ENCODE measurements around the gene SLC5A1. TPM values are rescaled to one million over a fixed set of nuclear protein-coding genes. Genes with fewer than 3 reads are reported as not detected.

SLC5A1 gene
- total RNA-seq, 1 experiment from 2014 or later: not detected

- Histone ChIP-seq H3K4me1 (ENCODE audit: insufficient read depth, low read length) (no peaks in the 10 kb centered on the region), H3K9me3 (ENCODE audit: low read length) (no peaks in the 10 kb centered on the region), H3K36me3 (ENCODE audit: low read depth, low read length) (no peaks in the 10 kb centered on the region), H3K4me2 (ENCODE audit: low read length) (no peak overlapping the region), H3K79me2 (ENCODE audit: low read length) (no peaks in the 10 kb centered on the region), H3K27me3 (ENCODE audit: low read length) (peaks cover 25% of the 10 kb centered on the region), H3F3A (ENCODE audit: low read length, unreplicated experiment) (no peaks in the 10 kb centered on the region), H3K9me2 (replicated peaks; ENCODE audit: low read length) (no peaks in the 10 kb centered on the region), H3K9ac (ENCODE audit: low read length) (no peak overlapping the region), H3K4me3 (ENCODE audit: low read length) (no peak overlapping the region), H4K20me1 (ENCODE audit: low read length) (no peaks in the 10 kb centered on the region), H3K27ac (ENCODE audit: low read length) (no peak overlapping the region), H2AFZ (ENCODE audit: low read length) (no peak overlapping the region)
- POLR2A ChIA-PET (ENCODE audit: unreplicated experiment): no interaction called here
- CTCF ChIA-PET: no interaction called here
- DNase-seq (no peak), ATAC-seq (no peak)
- no TSS peak for BruUV-seq (replicated peaks)
- TF ChIP-seq EZH2phosphoT487 (IDR thresholded peaks at IDR 0.05; ENCODE audit: borderline replicate concordance, low read length) (no peak), CTCF (conservative IDR thresholded peaks at IDR 0.05; ENCODE audit: low read depth, low read length) (no peak), EZH2 (IDR thresholded peaks at IDR 0.05; ENCODE audit: low read length, unreplicated experiment) (no peak)
- intact Hi-C loops (cut with micrococcal nuclease): loop anchor here (10.0 kb wide), 1 partner anchor 412 kb away; the partner anchor contains the start of gene PISD
These were observed 33.7 kb downstream of the SLC5A1 start for GRCh38 chr22:32076761-32077084.

GRCh38 chr22:32077151-32077550 lies 34.1 kb downstream of the SLC5A1 start:
- no peaks in the 10 kb centered on the region for H4K20me1 ChIP-seq (ENCODE audit: low read length)
- no peak overlapping the region for H2AFZ ChIP-seq (ENCODE audit: low read length)
- CTCF ChIA-PET: interaction anchor here (0.6 kb wide), 1 partner anchor 223 kb away, joined by 14 read pairs; no protein-coding TSS in a partner anchor
- no peak overlapping the region for H3K9ac ChIP-seq (ENCODE audit: low read length)
- BruUV-seq (replicated peaks): no TSS peak
- no peaks in the 10 kb centered on the region for H3F3A ChIP-seq (ENCODE audit: low read length, unreplicated experiment)
- no peak for DNase-seq
- no peak for ATAC-seq
- H3K27ac ChIP-seq (ENCODE audit: low read length): no peak overlapping the region
- POLR2A ChIA-PET (ENCODE audit: unreplicated experiment): no interaction called here
- TF ChIP-seq EZH2phosphoT487 (IDR thresholded peaks at IDR 0.05; ENCODE audit: borderline replicate concordance, low read length) (no peak), CTCF (conservative IDR thresholded peaks at IDR 0.05; ENCODE audit: low read depth, low read length) (no peak), EZH2 (IDR thresholded peaks at IDR 0.05; ENCODE audit: low read length, unreplicated experiment) (no peak)
- H3K4me2 ChIP-seq (ENCODE audit: low read length): no peak overlapping the region
- intact Hi-C loops (cut with micrococcal nuclease): loop anchor here (10.0 kb wide), 1 partner anchor 412 kb away; the partner anchor contains the start of gene PISD
- no peaks in the 10 kb centered on the region for H3K79me2 ChIP-seq (ENCODE audit: low read length)
- no peak overlapping the region for H3K4me3 ChIP-seq (ENCODE audit: low read length)
- no peaks in the 10 kb centered on the region for H3K9me3 ChIP-seq (ENCODE audit: low read length)
- no peaks in the 10 kb centered on the region for H3K4me1 ChIP-seq (ENCODE audit: insufficient read depth, low read length)
- no peaks in the 10 kb centered on the region for H3K36me3 ChIP-seq (ENCODE audit: low read depth, low read length)
- no peaks in the 10 kb centered on the region for H3K9me2 ChIP-seq (replicated peaks; ENCODE audit: low read length)
- peaks cover 23% of the 10 kb centered on the region for H3K27me3 ChIP-seq (ENCODE audit: low read length)

GRCh38 chr22:32079130-32080089 lies 36.3 kb downstream of the SLC5A1 start:
- H3K4me2 ChIP-seq (ENCODE audit: low read length): no peak overlapping the region

More at GRCh38 chr22:32079130-32080089, 36.3 kb downstream of the SLC5A1 start:
- intact Hi-C loops (cut with micrococcal nuclease): loop anchor here (10.0 kb wide), 1 partner anchor 415 kb away; the partner anchor contains the start of gene PISD
- ATAC-seq (peak; percentile 82), DNase-seq (peak; percentile 77)
- H3K9ac ChIP-seq (ENCODE audit: low read length): no peak overlapping the region
- H3K9me3 ChIP-seq (ENCODE audit: low read length): no peaks in the 10 kb centered on the region
- no peaks in the 10 kb centered on the region for H3K36me3 ChIP-seq (ENCODE audit: low read depth, low read length)
- ChIA-PET CTCF (interaction anchor here (0.7 to 1.0 kb wide), 2 partner anchors 102 to 109 kb away, joined by 4 to 5 read pairs; no protein-coding TSS in a partner anchor), POLR2A (ENCODE audit: unreplicated experiment) (no interaction called here)
- H3K4me3 ChIP-seq (ENCODE audit: low read length): no peak overlapping the region
- no peaks in the 10 kb centered on the region for H3K9me2 ChIP-seq (replicated peaks; ENCODE audit: low read length)
- H2AFZ ChIP-seq (ENCODE audit: low read length): no peak overlapping the region
- no peak overlapping the region for H3K27ac ChIP-seq (ENCODE audit: low read length)
- no peak for TF ChIP-seq EZH2 (IDR thresholded peaks at IDR 0.05; ENCODE audit: low read length, unreplicated experiment)
- TF ChIP-seq EZH2phosphoT487 (IDR thresholded peaks at IDR 0.05; ENCODE audit: borderline replicate concordance, low read length): no peak
- no peak for TF ChIP-seq CTCF (conservative IDR thresholded peaks at IDR 0.05; ENCODE audit: low read depth, low read length)
- no peaks in the 10 kb centered on the region for H4K20me1 ChIP-seq (ENCODE audit: low read length)
- BruUV-seq (replicated peaks): no TSS peak
- peaks cover 14% of the 10 kb centered on the region for H3K27me3 ChIP-seq (ENCODE audit: low read length)
- H3F3A ChIP-seq (ENCODE audit: low read length, unreplicated experiment): no peaks in the 10 kb centered on the region
- H3K79me2 ChIP-seq (ENCODE audit: low read length): no peaks in the 10 kb centered on the region
- H3K4me1 ChIP-seq (ENCODE audit: insufficient read depth, low read length): no peaks in the 10 kb centered on the region
